Neuronal stem cell (in vitro differentiated cells): Measurements from ENCODE around the gene ABCB9.

Experiments
- DNase-seq: peaks from one replicate; pipeline ENCODE4 v3.0.0-alpha.2; 2013; ENCODE audit warnings: low spot score
- H2AFZ ChIP-seq: one replicate; pipeline ENCODE4 v1.6.1; 2013; ENCODE audit warnings: mild to moderate bottlenecking, low read length, inconsistent platforms
- H2AK5ac ChIP-seq: 2 replicates; pipeline ENCODE4 v1.6.1; 2013; ENCODE audit warnings: low read depth, mild to moderate bottlenecking, inconsistent platforms, low read length, moderate library complexity, mixed read lengths
- H2BK120ac ChIP-seq: 2 replicates; pipeline ENCODE4 v1.6.1; 2013; ENCODE audit warnings: low read depth, mild to moderate bottlenecking, inconsistent platforms, low read length, moderate library complexity, mixed read lengths
- H2BK12ac ChIP-seq: one replicate; pipeline ENCODE4 v1.6.1; 2013; ENCODE audit warnings: low read length, inconsistent platforms
- H2BK15ac ChIP-seq: 2 replicates; pipeline ENCODE4 v1.6.1; 2013; ENCODE audit warnings: mild to moderate bottlenecking, low read length, inconsistent platforms, mixed read lengths
- H2BK5ac ChIP-seq: one replicate; pipeline ENCODE4 v1.6.1; 2013; ENCODE audit warnings: inconsistent platforms, mild to moderate bottlenecking, low read length, moderate library complexity
- H3K14ac ChIP-seq: one replicate; pipeline ENCODE4 v1.6.1; 2013; ENCODE audit warnings: low read length, inconsistent platforms
- H3K18ac ChIP-seq: 2 replicates; pipeline ENCODE4 v1.6.1; 2013; ENCODE audit warnings: low read length, inconsistent platforms
- H3K23ac ChIP-seq: 2 replicates; pipeline ENCODE4 v1.6.1; 2013; ENCODE audit warnings: low read depth, mild to moderate bottlenecking, mixed read lengths, low read length, inconsistent platforms; ENCODE audit not compliant: poor library complexity
- H3K27ac ChIP-seq: replicated peaks from 3 replicates; pipeline ENCODE4 v1.5.1; 2013; ENCODE audit warnings: low read length, inconsistent platforms
- H3K27me3 ChIP-seq, 3 experiments: 2 replicates each; pipeline ENCODE4 v1.6.1; 2013; ENCODE audit warnings: low read length in 3 of 3, mild to moderate bottlenecking in 2 of 3, inconsistent platforms in 1 of 3, low read depth in 1 of 3, mixed read lengths in 1 of 3, moderate library complexity in 1 of 3; ENCODE audit not compliant: control insufficient read depth in 3 of 3, insufficient read depth in 3 of 3
- H3K36me3 ChIP-seq, 2 donors: replicated peaks in 1 of 2; 2 replicates each; pipeline ENCODE4 v1.6.1; 2013; ENCODE audit warnings: low read length in 2 of 2; ENCODE audit not compliant: control insufficient read depth in 2 of 2, insufficient read depth in 2 of 2
- H3K4ac ChIP-seq: 2 replicates; pipeline ENCODE4 v1.6.1; 2013; ENCODE audit warnings: inconsistent platforms, mild to moderate bottlenecking, low read length, moderate library complexity
- H3K4me1 ChIP-seq, 2 donors: 1 replicate in 1 of 2; 2 replicates in 1 of 2; pipeline ENCODE4 v1.6.1; 2013; ENCODE audit warnings: low read length in 2 of 2, low read depth in 1 of 2; ENCODE audit not compliant: control insufficient read depth in 2 of 2, insufficient read depth in 1 of 2
- H3K4me2 ChIP-seq: one replicate; pipeline ENCODE4 v1.6.1; 2013; ENCODE audit warnings: mild to moderate bottlenecking, low read length, inconsistent platforms; ENCODE audit not compliant: insufficient read depth, poor library complexity, severe bottlenecking
- H3K4me3 ChIP-seq, 2 donors: 2 replicates each; pipeline ENCODE4 v1.5.1; 2013; ENCODE audit warnings: low read length in 2 of 2, mild to moderate bottlenecking in 2 of 2, inconsistent platforms in 1 of 2, moderate library complexity in 1 of 2
- H3K79me1 ChIP-seq: one replicate; pipeline ENCODE4 v1.6.1; 2013; ENCODE audit warnings: low read depth, mild to moderate bottlenecking, inconsistent platforms, low read length, moderate library complexity
- H3K9ac ChIP-seq: one replicate; pipeline ENCODE4 v1.6.1; 2013; ENCODE audit warnings: mild to moderate bottlenecking, low read depth, low read length, inconsistent platforms; ENCODE audit not compliant: poor library complexity
- H3K9me3 ChIP-seq, 2 donors: replicated peaks in 1 of 2; 2 replicates each; pipeline versions ENCODE3 to v1.6.1; 2013; ENCODE audit warnings: low read length in 2 of 2, mild to moderate bottlenecking in 2 of 2, inconsistent platforms in 1 of 2, low read depth in 1 of 2, mixed read lengths in 1 of 2, moderate library complexity in 1 of 2; ENCODE audit not compliant: control insufficient read depth in 2 of 2, insufficient read depth in 1 of 2
- H4K8ac ChIP-seq: one replicate; pipeline ENCODE4 v1.6.1; 2013; ENCODE audit warnings: low read depth, mild to moderate bottlenecking, inconsistent platforms, low read length, moderate library complexity
- H4K91ac ChIP-seq: one replicate; pipeline ENCODE4 v1.6.1; 2013; ENCODE audit warnings: low read length, low read depth, mild to moderate bottlenecking, inconsistent platforms; ENCODE audit not compliant: poor library complexity
- WGBS, 2 donors: extraction: QIAGEN DNeasy Blood & Tissue Kit; methylation state at CpG; one replicate each; pipeline ENCODE4 v1.1.7; 2013; ENCODE audit warnings: missing lambda C conversion rate in 2 of 2, mixed read lengths in 1 of 2; ENCODE audit not compliant: insufficient read length in 2 of 2, insufficient replicate concordance in 1 of 2; ENCODE audit errors: extremely low coverage in 2 of 2; 5-methylcytosine and 5-hydroxymethylcytosine counted together

ABCB9 gene

DNA sequence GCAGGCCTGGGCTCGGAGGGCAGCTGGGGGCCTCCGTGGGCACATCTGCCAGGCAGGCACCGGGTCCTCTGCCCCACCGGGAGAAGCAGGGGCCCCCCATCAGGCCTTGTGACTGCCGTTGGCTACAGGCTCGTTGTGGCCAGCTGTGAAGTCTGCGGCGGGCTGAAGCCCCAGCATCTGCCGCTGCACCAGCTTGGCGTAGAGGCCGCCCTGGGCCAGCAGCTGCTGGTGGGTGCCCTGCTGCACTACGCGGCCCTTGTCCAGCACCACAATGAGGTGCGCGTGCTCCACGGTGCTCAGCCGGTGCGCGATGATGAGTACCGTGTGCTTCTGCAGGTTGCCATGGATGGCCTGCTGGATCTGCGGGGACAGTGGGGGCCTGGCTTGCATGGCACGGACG lies 36.5 kb downstream of the ABCB9 start:
- Histone ChIP-seq H4K8ac (peak overlapping the region; percentile 93), H3K4me2 (no peak overlapping the region), H4K91ac (peak overlapping the region; percentile 43), H2BK12ac (peak overlapping the region; percentile 88), H2AK5ac (peak overlapping the region; percentile 99), H3K4ac (no peak overlapping the region), H3K36me3 (no peaks in the 10 kb centered on the region), H2BK120ac (no peak overlapping the region), H3K27ac (no peak overlapping the region), H3K14ac (peak overlapping the region; percentile 97), H3K9ac (no peak overlapping the region), H3K27me3 (no peaks in the 10 kb centered on the region), H3K9me3 (no peaks in the 10 kb centered on the region), H3K4me1 (peaks cover 0 to 1% of the 10 kb centered on the region in 2 donors), H2BK15ac (peak overlapping the region; percentile 85), H3K79me1 (peaks cover 2% of the 10 kb centered on the region), H3K18ac (peak overlapping the region; percentile 85), H2AFZ (no peak overlapping the region), H3K4me3 (no peak overlapping the region), H3K23ac (peak overlapping the region; percentile 98), H2BK5ac (peak overlapping the region; percentile 90)
- WGBS, 2 donors: no CpG with 5 or more reads among the region's 23 CpGs
- DNase-seq: no peak

DNA sequence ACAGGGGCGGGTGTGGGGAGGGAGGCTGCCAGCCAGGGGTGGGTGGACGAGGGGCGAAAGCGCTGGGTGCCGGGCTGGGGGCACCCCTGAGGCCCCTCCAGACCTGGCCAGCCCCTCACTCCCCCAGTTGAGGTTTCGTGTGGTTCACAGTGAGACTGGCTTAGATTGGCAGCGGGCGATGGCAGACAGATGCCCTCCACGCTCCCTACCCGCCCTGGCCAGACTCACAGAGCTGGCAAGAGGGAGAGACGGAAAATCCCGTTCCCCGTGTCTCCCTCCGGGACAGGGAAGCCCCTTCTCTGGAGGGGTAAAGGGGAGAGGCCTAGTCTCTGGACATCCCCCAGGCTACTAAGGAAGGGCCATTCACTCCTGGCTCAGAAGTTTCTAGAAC lies 37.1 kb downstream of the ABCB9 start:
- Histone ChIP-seq H4K91ac (no peak overlapping the region), H2AK5ac (peak overlapping the region; percentile 99), H3K4ac (no peak overlapping the region), H3K14ac (no peak overlapping the region), H3K9ac (no peak overlapping the region), H3K9me3 (no peaks in the 10 kb centered on the region), H3K79me1 (peaks cover 2% of the 10 kb centered on the region), H3K18ac (peak overlapping the region; percentile 51), H2BK120ac (peak overlapping the region; percentile 64), H4K8ac (no peak overlapping the region), H3K4me3 (no peak overlapping the region), H2BK5ac (no peak overlapping the region), H3K4me1 (peaks cover 0 to 1% of the 10 kb centered on the region in 2 donors), H3K27me3 (no peaks in the 10 kb centered on the region), H3K27ac (no peak overlapping the region), H3K4me2 (no peak overlapping the region), H3K23ac (no peak overlapping the region), H2BK12ac (no peak overlapping the region), H2AFZ (no peak overlapping the region), H2BK15ac (no peak overlapping the region), H3K36me3 (no peaks in the 10 kb centered on the region)
- no peak for DNase-seq
- WGBS, 2 donors: no CpG with 5 or more reads among the region's 14 CpGs

- H2BK12ac ChIP-seq: no peak overlapping the region
- H3K4me1 ChIP-seq: peaks cover 0 to 1% of the 10 kb centered on the region in 2 donors
- no peak overlapping the region for H3K4me3 ChIP-seq
- no peak overlapping the region for H3K27ac ChIP-seq
- no peak overlapping the region for H4K91ac ChIP-seq
- H3K79me1 ChIP-seq: peaks cover 2% of the 10 kb centered on the region
- H2AFZ ChIP-seq: no peak overlapping the region
- no peak overlapping the region for H3K14ac ChIP-seq
- H3K9me3 ChIP-seq: no peaks in the 10 kb centered on the region
- H3K27me3 ChIP-seq: no peaks in the 10 kb centered on the region
- H3K4ac ChIP-seq: no peak overlapping the region
- DNase-seq: no peak
- H3K36me3 ChIP-seq: no peaks in the 10 kb centered on the region
- H2BK5ac ChIP-seq: no peak overlapping the region
- no peak overlapping the region for H2BK15ac ChIP-seq
- no peak overlapping the region for H3K4me2 ChIP-seq
- no peak overlapping the region for H4K8ac ChIP-seq
- no peak overlapping the region for H3K18ac ChIP-seq
- WGBS, 2 donors: no CpG with 5 or more reads among the region's 12 CpGs
- no peak overlapping the region for H3K23ac ChIP-seq
- no peak overlapping the region for H2BK120ac ChIP-seq
- peak overlapping the region; percentile 99 for H2AK5ac ChIP-seq
- H3K9ac ChIP-seq: no peak overlapping the region
Observed at GRCh38 chr12:122928404-122929147, 37.7 kb downstream of the ABCB9 start.

GRCh38 chr12:122927756-122928403 lies 38.4 kb downstream of the ABCB9 start:
- DNase-seq: no peak
- Histone ChIP-seq H4K8ac (no peak overlapping the region), H3K4ac (no peak overlapping the region), H3K18ac (no peak overlapping the region), H3K23ac (no peak overlapping the region), H3K14ac (no peak overlapping the region), H3K4me3 (no peak overlapping the region), H2BK12ac (peak overlapping the region; percentile 9), H3K9me3 (no peaks in the 10 kb centered on the region), H2BK5ac (no peak overlapping the region), H3K27me3 (no peaks in the 10 kb centered on the region), H2AFZ (no peak overlapping the region), H3K36me3 (no peaks in the 10 kb centered on the region), H4K91ac (no peak overlapping the region), H3K27ac (no peak overlapping the region), H3K4me1 (peaks cover 0 to 1% of the 10 kb centered on the region in 2 donors), H2BK15ac (no peak overlapping the region), H2AK5ac (no peak overlapping the region), H3K9ac (no peak overlapping the region), H2BK120ac (no peak overlapping the region), H3K4me2 (no peak overlapping the region), H3K79me1 (peaks cover 2% of the 10 kb centered on the region)
- WGBS, 2 donors: no CpG with 5 or more reads among the region's 11 CpGs
